Subcutaneous abdominal adipose tissue (tissue), 5 donors: ENCODE results near the gene RAB8A.
A peak's percentile ranks its signal among the peaks of the same experiment; 100 is the strongest.

ENCODE experiments used
- H3K27ac ChIP-seq: one replicate; pipeline ENCODE4 v1.7.0; 2013; ENCODE audit warnings: low read depth, mild to moderate bottlenecking, inconsistent platforms, low read length, moderate library complexity
- H3K27me3 ChIP-seq, 5 donors: one replicate each; pipeline ENCODE4 v1.7.0; 2013; ENCODE audit warnings: low read length in 5 of 5, inconsistent platforms in 1 of 5; ENCODE audit not compliant: control insufficient read depth in 5 of 5, insufficient read depth in 4 of 5
- H3K36me3 ChIP-seq, 5 donors: one replicate each; pipeline ENCODE4 v1.7.0; 2013; ENCODE audit warnings: low read length in 5 of 5; ENCODE audit not compliant: control insufficient read depth in 5 of 5, insufficient read depth in 5 of 5
- H3K4me1 ChIP-seq, 5 donors: one replicate each; pipeline ENCODE4 v1.7.0; 2013; ENCODE audit warnings: low read length in 5 of 5, mild to moderate bottlenecking in 3 of 5, moderate library complexity in 1 of 5; ENCODE audit not compliant: control insufficient read depth in 5 of 5, insufficient read depth in 5 of 5
- H3K4me3 ChIP-seq, 5 donors: one replicate each; pipeline ENCODE4 v1.7.0; 2013; ENCODE audit warnings: low read length in 5 of 5, low read depth in 1 of 5
- H3K9ac ChIP-seq, 5 donors: one replicate each; pipeline ENCODE4 v1.7.0; 2013; ENCODE audit warnings: low read length in 5 of 5, mild to moderate bottlenecking in 4 of 5, moderate library complexity in 3 of 5
- H3K9me3 ChIP-seq, 5 donors: one replicate each; pipeline ENCODE4 v1.7.0; 2013; ENCODE audit warnings: low read length in 5 of 5; ENCODE audit not compliant: control insufficient read depth in 5 of 5
- donor health status: healthy.
- donor health status: healthy.
- donor health status: healthy.
- donor health status: healthy.
- donor health status: healthy.

The RAB8A gene

GRCh38 chr19:16111160-16111908 is at the start of gene RAB8A:
Gene RAB8A, plus strand, starts transcription at chr19:16111889. Its CDS starts 13 bp downstream, at chr19:16111902.
- Histone ChIP-seq H3K4me1 (peaks cover 6 to 33% (median 27%) of the 10 kb centered on the region in 5 donors), H3K27me3 (no peaks in the 10 kb centered on the region), H3K4me3 (peak within 1 kb of the TSS; percentile 70 to 97 (median 90)), H3K36me3 (peaks cover 0 to 4% (median 0%) of the 10 kb centered on the region in 5 donors), H3K9me3 (no peaks in the 10 kb centered on the region), H3K27ac (peak within 1 kb of the TSS; percentile 78), H3K9ac (peak within 1 kb of the TSS; percentile 22 to 97 (median 90))

GRCh38 chr19:16061943-16062342 is 49.7 kb upstream of the RAB8A start:
- Histone ChIP-seq H3K9me3 (peaks cover 0 to 19% (median 14%) of the 10 kb centered on the region in 5 donors), H3K27me3 (no peaks in the 10 kb centered on the region), H3K36me3 (no peaks in the 10 kb centered on the region)

GRCh38 chr19:16062789-16063188 is 48.9 kb upstream of the RAB8A start:
- H3K9ac ChIP-seq, result no peak overlapping the region
- no peak overlapping the region for H3K27ac ChIP-seq

More at GRCh38 chr19:16061943-16062342, 49.7 kb upstream of the RAB8A start:
- Histone ChIP-seq H3K4me1 (peaks cover 0 to 8% (median 5%) of the 10 kb centered on the region in 5 donors), H3K27ac (no peak overlapping the region), H3K4me3 (no peak overlapping the region), H3K9ac (no peak overlapping the region)

GRCh38 chr19:16064209-16064889 is 47.3 kb upstream of the RAB8A start:
- Histone ChIP-seq H3K27ac (no peak overlapping the region), H3K36me3 (no peaks in the 10 kb centered on the region), H3K4me1 (peaks cover 0 to 16% (median 10%) of the 10 kb centered on the region in 5 donors), H3K9me3 (peaks cover 0 to 13% (median 8%) of the 10 kb centered on the region in 5 donors), H3K9ac (no peak overlapping the region), H3K27me3 (no peaks in the 10 kb centered on the region), H3K4me3 (no peak overlapping the region)

More at GRCh38 chr19:16062789-16063188, 48.9 kb upstream of the RAB8A start:
- no peak overlapping the region for H3K4me3 ChIP-seq
- peaks cover 0 to 16% (median 10%) of the 10 kb centered on the region in 5 donors for H3K4me1 ChIP-seq
- peaks cover 0 to 13% (median 8%) of the 10 kb centered on the region in 5 donors for H3K9me3 ChIP-seq
- H3K27me3 ChIP-seq, result no peaks in the 10 kb centered on the region
- no peaks in the 10 kb centered on the region for H3K36me3 ChIP-seq

- Histone ChIP-seq H3K4me3 (no peak overlapping the region), H3K27ac (peak overlapping the region; percentile 16), H3K36me3 (no peaks in the 10 kb centered on the region), H3K9ac (peak overlapping the region in 1 of 5 donors; percentile 53), H3K9me3 (peaks cover 0 to 3% (median 0%) of the 10 kb centered on the region in 5 donors), H3K27me3 (no peaks in the 10 kb centered on the region), H3K4me1 (peaks cover 6 to 36% (median 18%) of the 10 kb centered on the region in 5 donors)
These were observed 45.0 kb upstream of the RAB8A start for GRCh38 chr19:16066611-16067104.

GRCh38 chr19:16067205-16067938 is 44.3 kb upstream of the RAB8A start:
- Histone ChIP-seq H3K4me3 (no peak overlapping the region), H3K4me1 (peaks cover 9 to 42% (median 18%) of the 10 kb centered on the region in 5 donors), H3K27ac (peak overlapping the region; percentile 16), H3K9ac (peak overlapping the region in 1 of 5 donors; percentile 53), H3K27me3 (no peaks in the 10 kb centered on the region), H3K9me3 (peaks cover 0 to 3% (median 0%) of the 10 kb centered on the region in 5 donors), H3K36me3 (no peaks in the 10 kb centered on the region)

- Histone ChIP-seq H3K4me1 (peaks cover 10 to 47% (median 18%) of the 10 kb centered on the region in 5 donors), H3K4me3 (no peak overlapping the region), H3K27me3 (no peaks in the 10 kb centered on the region), H3K36me3 (no peaks in the 10 kb centered on the region), H3K27ac (no peak overlapping the region), H3K9me3 (no peaks in the 10 kb centered on the region), H3K9ac (no peak overlapping the region)
These were observed 42.9 kb upstream of the RAB8A start for GRCh38 chr19:16068696-16069259.

GRCh38 chr19:16069813-16070365 is 41.8 kb upstream of the RAB8A start:
- no peaks in the 10 kb centered on the region for H3K27me3 ChIP-seq
- no peaks in the 10 kb centered on the region for H3K36me3 ChIP-seq
- peak overlapping the region; percentile 67 for H3K27ac ChIP-seq
- no peak overlapping the region for H3K4me3 ChIP-seq
- H3K9me3 ChIP-seq, result no peaks in the 10 kb centered on the region
- peak overlapping the region in 1 of 5 donors; percentile 55 for H3K9ac ChIP-seq
- H3K4me1 ChIP-seq, result peaks cover 10 to 43% (median 18%) of the 10 kb centered on the region in 5 donors

- Histone ChIP-seq H3K9me3 (no peaks in the 10 kb centered on the region), H3K27ac (peak overlapping the region; percentile 67), H3K36me3 (no peaks in the 10 kb centered on the region), H3K4me3 (no peak overlapping the region), H3K9ac (peak overlapping the region in 1 of 5 donors; percentile 55), H3K27me3 (no peaks in the 10 kb centered on the region), H3K4me1 (peaks cover 10 to 44% (median 19%) of the 10 kb centered on the region in 5 donors)
These were observed 41.2 kb upstream of the RAB8A start for GRCh38 chr19:16070366-16070990.
